ENCODE data around the gene SLC8A2. TPM values are rescaled to one million over a fixed set of nuclear protein-coding genes. Genes with fewer than 3 reads are reported as not detected.

Gene SLC8A2
- total RNA-seq, 1 donor from 2014 or later: 14.5 TPM

DNA sequence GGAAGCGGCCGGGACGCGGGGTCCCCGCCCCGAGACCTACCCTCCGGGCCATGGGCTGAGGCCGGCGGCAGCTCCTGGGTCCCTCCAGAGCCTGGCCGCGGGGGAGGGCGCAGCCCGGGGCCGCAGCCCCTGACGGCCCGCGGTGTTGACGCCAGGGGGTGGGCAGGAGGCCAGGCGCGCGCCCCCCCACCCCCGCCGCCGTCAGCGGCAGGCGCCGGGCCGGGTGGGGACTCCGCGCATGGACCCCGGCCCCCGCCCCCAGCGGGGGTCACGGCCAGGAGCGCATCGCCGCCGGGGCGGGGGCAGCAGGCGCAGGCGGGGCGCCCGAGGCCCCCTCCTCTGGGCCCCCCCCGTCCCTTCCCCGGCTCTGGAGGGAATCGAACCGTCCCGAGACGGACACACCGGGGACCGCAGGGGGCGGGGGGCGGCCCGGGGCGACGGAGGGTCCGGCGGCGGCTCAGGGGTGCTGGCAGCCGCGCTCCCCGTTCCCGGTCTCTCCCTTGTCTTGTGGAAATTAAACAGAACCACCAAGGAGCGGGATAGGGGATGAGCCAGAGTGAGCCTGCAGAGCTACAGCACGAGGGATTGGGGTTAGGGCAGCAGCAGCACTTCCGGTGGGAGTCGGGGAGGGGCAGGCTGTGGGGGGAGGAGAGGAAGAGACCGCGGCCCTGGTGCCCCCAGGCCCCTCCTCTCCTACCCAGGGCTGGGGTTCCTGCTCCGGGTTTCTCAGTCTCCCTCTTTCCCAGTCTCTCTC lies 52.5 kb downstream of the SLC8A2 start, which contains the start of gene MEIS3:
MEIS3 (minus strand) TSS at position 498 of the 754 bp plus-strand sequence; CDS start at position 52, 446 bp downstream.
- peak within 1 kb of the TSS; percentile 96 for H3K4me2 ChIP-seq
- peaks cover 24% of the 10 kb centered on the region for H3K27me3 Mint-ChIP-seq (ENCODE audit: insufficient read depth, low read depth)
- no peaks in the 10 kb centered on the region for H3K36me3 ChIP-seq
- H3K27ac ChIP-seq: no peak within 1 kb of the TSS
- H3K36me3 Mint-ChIP-seq: peaks cover 7% of the 10 kb centered on the region
- peak within 1 kb of the TSS; percentile 91 for H3K4me3 Mint-ChIP-seq
- peaks cover 32% of the 10 kb centered on the region for H3F3A ChIP-seq (ENCODE audit: low read depth)
- H3K9ac ChIP-seq: no peak within 1 kb of the TSS
- H2AFZ ChIP-seq (replicated peaks): no peak within 1 kb of the TSS
- peaks cover 49% of the 10 kb centered on the region for H3K4me1 Mint-ChIP-seq
- H3K27ac Mint-ChIP-seq: peak within 1 kb of the TSS; percentile 91
- H3K9me3 ChIP-seq (ENCODE audit: low read depth): no peaks in the 10 kb centered on the region
- no peak for TF ChIP-seq EZH2phosphoT487 (IDR thresholded peaks at IDR 0.05)
- no peak for TF ChIP-seq EZH2 (IDR thresholded peaks at IDR 0.05)
- TF ChIP-seq, protein P1, sequence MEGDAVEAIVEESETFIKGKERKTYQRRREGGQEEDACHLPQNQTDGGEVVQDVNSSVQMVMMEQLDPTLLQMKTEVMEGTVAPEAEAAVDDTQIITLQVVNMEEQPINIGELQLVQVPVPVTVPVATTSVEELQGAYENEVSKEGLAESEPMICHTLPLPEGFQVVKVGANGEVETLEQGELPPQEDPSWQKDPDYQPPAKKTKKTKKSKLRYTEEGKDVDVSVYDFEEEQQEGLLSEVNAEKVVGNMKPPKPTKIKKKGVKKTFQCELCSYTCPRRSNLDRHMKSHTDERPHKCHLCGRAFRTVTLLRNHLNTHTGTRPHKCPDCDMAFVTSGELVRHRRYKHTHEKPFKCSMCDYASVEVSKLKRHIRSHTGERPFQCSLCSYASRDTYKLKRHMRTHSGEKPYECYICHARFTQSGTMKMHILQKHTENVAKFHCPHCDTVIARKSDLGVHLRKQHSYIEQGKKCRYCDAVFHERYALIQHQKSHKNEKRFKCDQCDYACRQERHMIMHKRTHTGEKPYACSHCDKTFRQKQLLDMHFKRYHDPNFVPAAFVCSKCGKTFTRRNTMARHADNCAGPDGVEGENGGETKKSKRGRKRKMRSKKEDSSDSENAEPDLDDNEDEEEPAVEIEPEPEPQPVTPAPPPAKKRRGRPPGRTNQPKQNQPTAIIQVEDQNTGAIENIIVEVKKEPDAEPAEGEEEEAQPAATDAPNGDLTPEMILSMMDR (IDR thresholded peaks at IDR 0.05): no peak
- H3K9me3 Mint-ChIP-seq: no peaks in the 10 kb centered on the region
- peaks cover 64% of the 10 kb centered on the region for H3K27me3 ChIP-seq
- H3K4me3 ChIP-seq: peak within 1 kb of the TSS; percentile 57
- H4K20me1 ChIP-seq (ENCODE audit: low read depth): peaks cover 29% of the 10 kb centered on the region
- peak; percentile 74 for DNase-seq (ENCODE audit: low spot score)
- H3K79me2 ChIP-seq (ENCODE audit: low read depth): no peaks in the 10 kb centered on the region
- H3K4me1 ChIP-seq: peaks cover 45% of the 10 kb centered on the region

GRCh38 chr19:47418692-47419029 lies 53.0 kb downstream of the SLC8A2 start:
- H3K4me3 Mint-ChIP-seq: peak overlapping the region; percentile 91
- Histone ChIP-seq H3K9me3 (ENCODE audit: low read depth) (no peaks in the 10 kb centered on the region), H3F3A (ENCODE audit: low read depth) (peaks cover 32% of the 10 kb centered on the region), H3K27me3 (peaks cover 64% of the 10 kb centered on the region), H2AFZ (replicated peaks) (no peak overlapping the region), H3K4me3 (peak overlapping the region; percentile 57), H3K36me3 (no peaks in the 10 kb centered on the region), H3K9ac (no peak overlapping the region), H4K20me1 (ENCODE audit: low read depth) (peaks cover 29% of the 10 kb centered on the region), H3K27ac (no peak overlapping the region), H3K4me2 (peak overlapping the region; percentile 96), H3K4me1 (peaks cover 45% of the 10 kb centered on the region), H3K79me2 (ENCODE audit: low read depth) (no peaks in the 10 kb centered on the region)
- H3K4me1 Mint-ChIP-seq: peaks cover 49% of the 10 kb centered on the region
- H3K9me3 Mint-ChIP-seq: no peaks in the 10 kb centered on the region
- peaks cover 11% of the 10 kb centered on the region for H3K36me3 Mint-ChIP-seq
- no peak for TF ChIP-seq EZH2phosphoT487 (IDR thresholded peaks at IDR 0.05)
- TF ChIP-seq, protein P1 (IDR thresholded peaks at IDR 0.05): no peak
- no peak for TF ChIP-seq EZH2 (IDR thresholded peaks at IDR 0.05)
- peaks cover 27% of the 10 kb centered on the region for H3K27me3 Mint-ChIP-seq (ENCODE audit: insufficient read depth, low read depth)
- no peak overlapping the region for H3K27ac Mint-ChIP-seq
- DNase-seq (ENCODE audit: low spot score): no peak

GRCh38 chr19:47417746-47418691 lies 53.7 kb downstream of the SLC8A2 start:
- Histone ChIP-seq H3K4me1 (peaks cover 41% of the 10 kb centered on the region), H3F3A (ENCODE audit: low read depth) (peaks cover 28% of the 10 kb centered on the region), H3K9ac (no peak overlapping the region), H3K27me3 (peaks cover 57% of the 10 kb centered on the region), H4K20me1 (ENCODE audit: low read depth) (peaks cover 29% of the 10 kb centered on the region), H3K4me3 (peak overlapping the region; percentile 57), H3K36me3 (no peaks in the 10 kb centered on the region), H3K4me2 (peak overlapping the region; percentile 96), H3K9me3 (ENCODE audit: low read depth) (no peaks in the 10 kb centered on the region), H2AFZ (replicated peaks) (no peak overlapping the region), H3K79me2 (ENCODE audit: low read depth) (no peaks in the 10 kb centered on the region), H3K27ac (no peak overlapping the region)
- peaks cover 27% of the 10 kb centered on the region for H3K27me3 Mint-ChIP-seq (ENCODE audit: insufficient read depth, low read depth)
- H3K36me3 Mint-ChIP-seq: peaks cover 15% of the 10 kb centered on the region
- H3K27ac Mint-ChIP-seq: peak overlapping the region; percentile 43
- DNase-seq (ENCODE audit: low spot score): peak; percentile 12
- no peak for TF ChIP-seq EZH2 (IDR thresholded peaks at IDR 0.05)
- TF ChIP-seq EZH2phosphoT487 (IDR thresholded peaks at IDR 0.05): no peak
- TF ChIP-seq, protein P1 (IDR thresholded peaks at IDR 0.05): no peak
- H3K9me3 Mint-ChIP-seq: no peaks in the 10 kb centered on the region
- H3K4me3 Mint-ChIP-seq: peak overlapping the region; percentile 91
- peaks cover 43% of the 10 kb centered on the region for H3K4me1 Mint-ChIP-seq
